Measurements from ENCODE around the gene KIN. TPM values are rescaled to one million over a fixed set of nuclear protein-coding genes. Genes with fewer than 3 reads are reported as not detected.
"Not testable (repeated sequence)": the region's sequence is repeated elsewhere in the genome, so short reads cannot be mapped to it uniquely, and the experiment has no call there.

Gene KIN
- total RNA-seq, 6 donors from 2014 or later, result 5.9 to 14.7 (median 9.5) TPM

DNA sequence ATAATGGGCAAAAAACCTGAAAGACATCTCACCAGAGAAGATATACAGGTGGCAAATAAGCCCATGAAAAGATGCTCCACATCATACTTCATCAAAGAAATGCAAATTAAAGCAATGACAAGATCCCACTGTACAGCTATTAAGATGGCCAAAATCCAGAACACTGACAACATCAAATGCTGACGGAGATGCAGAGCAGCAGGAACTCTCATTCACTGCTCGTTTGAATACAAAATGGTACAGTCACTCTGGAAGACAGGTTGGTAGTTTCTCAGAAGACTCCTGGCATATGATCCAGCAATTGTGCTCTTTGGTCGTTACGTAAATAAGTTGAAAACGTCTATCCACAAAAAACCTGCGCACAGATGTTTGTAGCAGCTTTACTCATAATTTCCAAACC lies 35.5 kb downstream of the KIN start:
- TF ChIP-seq POLR2AphosphoS5 (IDR thresholded peaks at IDR 0.05), result no peak
- TF ChIP-seq EP300 (IDR thresholded peaks at IDR 0.05), result no peak
- TF ChIP-seq, protein P1, sequence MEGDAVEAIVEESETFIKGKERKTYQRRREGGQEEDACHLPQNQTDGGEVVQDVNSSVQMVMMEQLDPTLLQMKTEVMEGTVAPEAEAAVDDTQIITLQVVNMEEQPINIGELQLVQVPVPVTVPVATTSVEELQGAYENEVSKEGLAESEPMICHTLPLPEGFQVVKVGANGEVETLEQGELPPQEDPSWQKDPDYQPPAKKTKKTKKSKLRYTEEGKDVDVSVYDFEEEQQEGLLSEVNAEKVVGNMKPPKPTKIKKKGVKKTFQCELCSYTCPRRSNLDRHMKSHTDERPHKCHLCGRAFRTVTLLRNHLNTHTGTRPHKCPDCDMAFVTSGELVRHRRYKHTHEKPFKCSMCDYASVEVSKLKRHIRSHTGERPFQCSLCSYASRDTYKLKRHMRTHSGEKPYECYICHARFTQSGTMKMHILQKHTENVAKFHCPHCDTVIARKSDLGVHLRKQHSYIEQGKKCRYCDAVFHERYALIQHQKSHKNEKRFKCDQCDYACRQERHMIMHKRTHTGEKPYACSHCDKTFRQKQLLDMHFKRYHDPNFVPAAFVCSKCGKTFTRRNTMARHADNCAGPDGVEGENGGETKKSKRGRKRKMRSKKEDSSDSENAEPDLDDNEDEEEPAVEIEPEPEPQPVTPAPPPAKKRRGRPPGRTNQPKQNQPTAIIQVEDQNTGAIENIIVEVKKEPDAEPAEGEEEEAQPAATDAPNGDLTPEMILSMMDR (IDR thresholded peaks at IDR 0.05), result no peak
- TF ChIP-seq POLR2A (IDR thresholded peaks at IDR 0.05), result no peak
- Histone ChIP-seq H3K9me3 (no peaks in the 10 kb centered on the region), H3K4me1 (no peaks in the 10 kb centered on the region), H3K27ac (no peak overlapping the region), H3K27me3 (no peaks in the 10 kb centered on the region), H3K36me3 (peaks cover 9 to 61% (median 22%) of the 10 kb centered on the region in 4 donors), H3K4me3 (no peak overlapping the region)
- DNase-seq, result no peak
- WGBS, 2 donors, result 92 to 94% methylated on average over 6 of the region's 6 CpGs
- ATAC-seq (ENCODE audit: low FRiP score in 2 of 2), result no peak

DNA sequence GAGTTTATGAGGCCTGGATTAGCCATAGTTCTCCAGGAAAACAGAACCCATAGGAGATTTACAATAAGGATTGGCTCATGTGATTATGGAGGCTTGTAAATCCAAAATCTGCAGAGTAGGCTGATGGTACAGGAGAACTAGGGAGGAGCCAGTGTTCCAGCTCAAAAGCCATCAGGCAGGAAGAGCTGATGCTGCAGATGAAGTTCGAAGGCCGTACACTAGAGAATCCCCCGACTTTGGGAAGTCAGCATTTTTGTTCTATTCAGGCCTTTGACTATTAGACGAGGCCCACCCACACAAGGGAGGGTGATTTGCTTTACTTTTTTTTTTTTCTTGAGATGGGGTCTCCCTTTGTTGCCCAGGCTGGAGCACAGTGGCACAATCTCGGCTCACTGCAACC lies 37.6 kb downstream of the KIN start:
- 96% methylated on average over 5 of the region's 5 CpGs for WGBS, 2 donors
- H3K27ac ChIP-seq, result no peak overlapping the region
- TF ChIP-seq EP300 (IDR thresholded peaks at IDR 0.05), result no peak
- TF ChIP-seq POLR2AphosphoS5 (IDR thresholded peaks at IDR 0.05), result no peak
- TF ChIP-seq POLR2A (IDR thresholded peaks at IDR 0.05), result no peak
- TF ChIP-seq, protein P1 (IDR thresholded peaks at IDR 0.05), result no peak
- H3K27me3 ChIP-seq, result no peaks in the 10 kb centered on the region
- no peak overlapping the region for H3K4me3 ChIP-seq
- H3K9me3 ChIP-seq, result no peaks in the 10 kb centered on the region
- peaks cover 9 to 40% (median 19%) of the 10 kb centered on the region in 4 donors for H3K36me3 ChIP-seq
- DNase-seq, result no peak
- no peaks in the 10 kb centered on the region for H3K4me1 ChIP-seq
- no peak for ATAC-seq (ENCODE audit: low FRiP score in 2 of 2)

DNA sequence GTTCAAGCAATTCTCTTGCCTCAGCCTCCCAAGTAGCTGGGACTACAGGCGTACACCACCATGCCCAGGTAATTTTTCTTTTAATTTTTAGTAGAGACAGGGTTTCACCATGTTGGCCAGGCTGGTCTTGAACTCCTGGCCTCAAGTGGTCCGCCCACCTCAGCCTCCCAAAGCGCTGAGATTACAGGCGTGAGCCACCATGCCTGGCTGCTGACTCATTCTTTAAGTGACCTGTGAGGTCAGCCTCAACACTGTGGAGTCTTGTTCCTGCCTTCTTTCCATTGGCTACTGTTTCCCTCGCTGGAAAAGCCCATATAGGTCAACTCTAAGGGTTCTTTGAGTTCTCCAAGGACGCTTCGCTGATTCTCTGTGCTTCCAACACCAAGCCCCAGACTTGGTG lies 39.2 kb downstream of the KIN start:
- not testable (repeated sequence) for H3K27ac ChIP-seq; H3K4me3 ChIP-seq; DNase-seq; H3K9me3 ChIP-seq; H3K27me3 ChIP-seq; H3K4me1 ChIP-seq; ATAC-seq (ENCODE audit: low FRiP score in 2 of 2)
- WGBS, 2 donors, result 94 to 95% methylated on average over 7 of the region's 7 CpGs
- peaks cover 9 to 25% (median 12%) of the 10 kb centered on the region in 4 donors for H3K36me3 ChIP-seq

DNA sequence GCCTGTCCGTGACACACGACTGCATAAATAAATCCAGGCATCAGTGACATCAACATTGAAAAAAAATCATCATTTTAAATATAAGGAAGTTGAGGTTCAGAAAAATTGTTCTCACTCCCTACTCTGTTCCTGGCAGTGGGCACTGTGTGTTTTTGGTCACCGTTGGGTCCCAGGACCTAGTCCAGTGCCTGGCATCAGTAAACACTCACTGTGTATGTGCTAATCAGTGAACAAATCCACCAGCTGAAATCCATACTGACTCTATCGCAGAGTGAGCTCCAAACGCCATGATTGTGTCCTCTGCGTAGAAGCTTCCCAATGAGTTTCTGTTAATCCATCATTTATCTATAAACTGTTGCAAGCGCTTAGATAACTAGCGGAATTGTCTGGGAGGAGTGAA lies 43.5 kb downstream of the KIN start:
- Histone ChIP-seq H3K4me1 (no peaks in the 10 kb centered on the region), H3K36me3 (no peaks in the 10 kb centered on the region), H3K9me3 (no peaks in the 10 kb centered on the region), H3K4me3 (no peak overlapping the region), H3K27me3 (no peaks in the 10 kb centered on the region), H3K27ac (no peak overlapping the region)
- DNase-seq, result no peak
- 85 to 90% methylated on average over 8 of the region's 8 CpGs for WGBS, 2 donors
- ATAC-seq (ENCODE audit: low FRiP score in 2 of 2), result no peak
- TF ChIP-seq POLR2AphosphoS5 (IDR thresholded peaks at IDR 0.05) (no peak), POLR2A (IDR thresholded peaks at IDR 0.05) (no peak), EP300 (IDR thresholded peaks at IDR 0.05) (no peak)
- TF ChIP-seq, protein P1 (IDR thresholded peaks at IDR 0.05), result no peak

DNA sequence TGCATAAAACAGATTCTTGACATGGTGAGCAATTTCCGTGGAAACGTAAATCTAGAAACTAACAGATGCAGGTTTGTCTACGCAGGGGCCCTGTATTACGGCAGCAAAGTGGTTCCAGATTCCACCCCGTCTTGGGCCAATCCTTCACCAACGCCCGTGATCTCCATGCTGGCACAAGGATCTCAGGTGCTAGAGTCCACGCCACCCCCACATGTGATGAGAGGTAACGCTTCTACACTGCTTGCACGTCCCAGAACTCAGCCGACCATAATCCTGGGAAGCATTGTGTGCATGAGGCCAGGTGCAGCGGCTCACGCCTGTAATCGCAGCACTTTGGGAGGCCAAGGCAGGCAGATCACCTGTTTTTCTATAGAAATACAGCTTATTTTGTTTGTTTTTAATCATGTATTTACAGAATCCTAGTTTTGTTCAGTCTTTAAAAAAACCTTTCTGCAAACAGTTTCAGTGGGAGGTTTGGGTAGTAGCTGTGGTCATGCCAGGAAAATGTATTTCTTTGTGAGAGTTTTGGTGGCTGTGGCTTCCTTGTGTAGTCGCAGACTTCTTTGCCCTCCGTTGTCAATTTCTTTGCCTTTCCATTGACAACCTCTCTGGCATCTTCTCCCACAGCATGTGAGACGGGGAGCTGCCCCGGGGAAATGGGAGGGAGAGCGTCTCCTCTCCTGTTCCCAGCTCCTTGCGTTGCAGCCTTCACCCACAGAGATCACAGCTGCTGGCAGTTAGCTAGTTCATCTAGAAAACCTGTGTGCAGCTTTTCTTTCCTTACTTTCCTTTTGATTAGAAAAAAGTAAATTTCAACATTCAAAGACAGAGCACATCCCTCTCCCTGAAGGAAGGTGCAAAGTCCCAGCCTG lies 49.0 kb downstream of the KIN start:
- Histone ChIP-seq H3K27ac (no peak overlapping the region), H3K4me3 (no peak overlapping the region), H3K4me1 (no peaks in the 10 kb centered on the region), H3K27me3 (no peaks in the 10 kb centered on the region), H3K36me3 (no peaks in the 10 kb centered on the region), H3K9me3 (no peaks in the 10 kb centered on the region)
- no peak for ATAC-seq (ENCODE audit: low FRiP score in 2 of 2)
- TF ChIP-seq POLR2AphosphoS5 (IDR thresholded peaks at IDR 0.05), result no peak
- TF ChIP-seq POLR2A (IDR thresholded peaks at IDR 0.05), result no peak
- TF ChIP-seq EP300 (IDR thresholded peaks at IDR 0.05), result no peak
- TF ChIP-seq, protein P1 (IDR thresholded peaks at IDR 0.05), result no peak
- WGBS, 2 donors, result 83 to 88% methylated on average over 20 of the region's 20 CpGs
- no peak for DNase-seq
